ENCODE data around the gene RELB. TPM values are rescaled to one million over a fixed set of nuclear protein-coding genes. Genes with fewer than 3 reads are reported as not detected.

The RELB gene
- total RNA-seq, 4 donors from 2014 or later: 5.8 to 26.5 (median 13.5) TPM

- TF ChIP-seq CTCF (IDR thresholded peaks at IDR 0.05): no peak
- ATAC-seq (ENCODE audit: low FRiP score): no peak
- no peak for DNase-seq (ENCODE audit: low spot score)
Measured at GRCh38 chr19:45019187-45019586, 17.9 kb downstream of the RELB start.

- ATAC-seq (ENCODE audit: low FRiP score): no peak
- no peak for TF ChIP-seq CTCF (IDR thresholded peaks at IDR 0.05)
- no peak for DNase-seq (ENCODE audit: low spot score)
Measured at GRCh38 chr19:45020071-45020470, 18.8 kb downstream of the RELB start.

GRCh38 chr19:45021971-45022370, 20.7 kb downstream of the RELB start:
- DNase-seq (ENCODE audit: low spot score): no peak
- ATAC-seq (ENCODE audit: low FRiP score): no peak
- no peak for TF ChIP-seq CTCF (IDR thresholded peaks at IDR 0.05)

- ATAC-seq (ENCODE audit: low FRiP score) (no peak), DNase-seq (ENCODE audit: low spot score) (no peak)
- no peak for TF ChIP-seq CTCF (IDR thresholded peaks at IDR 0.05)
Measured at GRCh38 chr19:45023048-45023447, 21.8 kb downstream of the RELB start.

GRCh38 chr19:45025264-45025663, 24.0 kb downstream of the RELB start:
- ATAC-seq (ENCODE audit: low FRiP score) (no peak), DNase-seq (ENCODE audit: low spot score) (no peak)
- no peak for TF ChIP-seq CTCF (IDR thresholded peaks at IDR 0.05)

GRCh38 chr19:45027371-45027770, 26.1 kb downstream of the RELB start:
- ATAC-seq (ENCODE audit: low FRiP score) (no peak), DNase-seq (ENCODE audit: low spot score) (no peak)
- TF ChIP-seq CTCF (IDR thresholded peaks at IDR 0.05): no peak

- DNase-seq (ENCODE audit: low spot score) (no peak), ATAC-seq (ENCODE audit: low FRiP score) (no peak)
- TF ChIP-seq CTCF (IDR thresholded peaks at IDR 0.05): no peak
Measured at GRCh38 chr19:45030825-45031224, 29.6 kb downstream of the RELB start.

All from omental fat pad (tissue), 4 donors.